Measurements from ENCODE around the gene LNX1. TPM values are rescaled to one million over a fixed set of nuclear protein-coding genes. Genes with fewer than 3 reads are reported as not detected.

The LNX1 gene
- not detected in 2 replicates for total RNA-seq

- intact Hi-C loops (cut with micrococcal nuclease): loop anchor here (10.0 kb wide), 1 partner anchor 397 kb away; no protein-coding TSS in a partner anchor
Measured at GRCh38 chr4:53591372-53591892, at the start of gene LNX1. Gene LNX1, minus strand, starts transcription at chr4:53591486. Its CDS starts 17,484 bp downstream, at chr4:53574002.

GRCh38 chr4:53640576-53641453, 49.5 kb upstream of the LNX1 start:
- intact Hi-C loops (cut with micrococcal nuclease): no loop called here

- intact Hi-C loops (cut with micrococcal nuclease): no loop called here
Measured at GRCh38 chr4:53638919-53639318, 47.6 kb upstream of the LNX1 start.

- intact Hi-C loops (cut with micrococcal nuclease): no loop called here
Measured at GRCh38 chr4:53637348-53637747, 46.1 kb upstream of the LNX1 start.

DNA sequence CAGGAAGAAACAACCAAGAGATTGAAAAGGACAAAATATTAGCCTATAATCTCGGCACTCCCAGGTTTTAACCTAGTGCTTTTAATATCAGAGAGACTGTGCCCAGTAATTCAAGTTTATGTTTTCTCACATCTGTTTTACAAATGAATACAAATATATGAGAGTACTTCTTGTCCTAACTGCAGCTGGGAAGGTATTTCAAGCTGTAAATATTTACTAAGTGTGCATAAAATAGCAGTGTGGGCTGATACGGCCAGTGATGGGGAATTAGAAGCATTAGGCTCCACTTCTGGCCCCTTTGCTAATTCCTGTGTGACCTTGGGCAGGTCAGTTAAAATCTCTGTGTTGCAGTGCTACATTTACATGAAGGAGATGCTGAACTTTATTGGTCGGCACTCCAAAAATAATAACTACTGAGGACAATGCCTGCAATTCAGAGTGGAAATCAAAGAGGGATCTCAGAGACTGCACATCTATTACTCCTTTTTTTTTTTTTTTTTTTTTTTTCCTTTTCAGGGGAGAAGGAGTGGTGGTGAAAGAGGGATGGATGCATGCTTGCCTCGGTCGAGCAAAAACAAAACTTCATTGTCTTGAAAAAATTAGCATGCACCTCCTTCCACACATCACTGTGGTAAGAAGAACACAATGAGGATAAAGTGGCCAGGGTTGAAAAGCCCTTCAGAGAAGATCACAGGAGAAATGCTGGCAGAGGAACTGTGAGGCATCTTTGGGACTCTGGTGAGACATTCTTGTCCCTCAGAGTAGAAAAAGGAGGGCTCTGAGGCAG, 44.6 kb upstream of the LNX1 start:
- intact Hi-C loops (cut with micrococcal nuclease): no loop called here

DNA sequence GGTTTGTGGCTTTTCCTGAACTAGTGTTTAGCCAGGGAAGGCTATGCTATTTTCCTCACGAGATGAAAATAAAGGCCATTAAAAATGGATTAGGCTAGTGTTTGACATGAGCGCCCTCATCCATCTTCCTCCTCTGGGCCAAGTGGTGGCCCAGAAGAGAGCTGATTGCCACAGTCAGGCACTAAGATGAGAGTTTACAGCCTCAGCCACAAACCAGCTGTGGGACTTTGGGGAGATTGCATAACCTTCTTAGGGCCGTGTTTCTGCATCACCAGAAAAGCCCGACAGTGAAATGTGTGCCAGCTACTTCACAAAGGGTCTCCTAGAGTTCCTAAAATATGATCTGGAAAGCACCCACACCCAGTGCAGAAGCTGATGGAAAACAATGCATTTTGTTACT, 42.3 kb upstream of the LNX1 start:
- intact Hi-C loops (cut with micrococcal nuclease): no loop called here

GRCh38 chr4:53629296-53629695, 38.0 kb upstream of the LNX1 start:
- intact Hi-C loops (cut with micrococcal nuclease): no loop called here

- intact Hi-C loops (cut with micrococcal nuclease): no loop called here
Measured at GRCh38 chr4:53626491-53626890, 35.2 kb upstream of the LNX1 start.

DNA sequence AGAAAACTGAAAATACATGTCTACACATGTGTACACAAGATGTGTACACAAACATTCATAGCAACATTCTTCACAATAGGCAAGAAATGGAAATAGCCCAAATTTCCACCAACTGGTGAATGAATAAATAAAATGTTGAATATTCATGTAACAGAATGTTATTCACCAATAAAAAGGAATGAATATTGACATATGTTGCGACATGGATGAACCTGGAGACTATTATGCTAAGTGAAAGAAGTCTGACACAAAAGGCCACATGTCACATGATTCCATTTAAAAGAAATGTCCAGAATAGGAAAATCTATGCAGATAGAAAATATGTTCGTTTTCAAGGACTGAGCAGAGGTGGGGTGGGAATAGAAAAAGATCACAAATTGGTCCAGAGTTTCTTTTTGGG, 34.6 kb upstream of the LNX1 start:
- intact Hi-C loops (cut with micrococcal nuclease): no loop called here

GRCh38 chr4:53622739-53623151, 31.5 kb upstream of the LNX1 start:
- intact Hi-C loops (cut with micrococcal nuclease): no loop called here

DNA sequence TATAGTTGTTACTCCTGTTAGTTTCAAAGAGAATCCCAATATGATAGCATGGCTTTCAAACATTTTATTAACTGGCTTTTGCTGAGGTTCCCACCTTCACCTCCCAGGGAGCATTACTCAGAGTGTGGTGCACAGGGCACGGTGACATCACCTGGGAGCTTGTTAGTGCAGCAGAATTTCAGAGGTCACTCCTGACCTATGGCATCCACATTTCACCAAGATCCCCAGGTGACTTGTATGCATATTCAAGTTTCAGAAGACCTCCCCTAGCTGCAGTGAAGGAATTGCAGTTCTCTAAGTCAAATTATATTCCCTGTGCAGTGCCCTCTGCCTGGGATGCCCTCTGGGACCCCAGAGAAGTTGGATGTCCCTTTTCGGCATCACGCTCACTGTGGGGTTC, 29.7 kb upstream of the LNX1 start:
- intact Hi-C loops (cut with micrococcal nuclease): no loop called here

GRCh38 chr4:53619431-53619830, 28.1 kb upstream of the LNX1 start:
- intact Hi-C loops (cut with micrococcal nuclease): no loop called here

- intact Hi-C loops (cut with micrococcal nuclease): no loop called here
Measured at GRCh38 chr4:53618321-53618720, 27.0 kb upstream of the LNX1 start.

DNA sequence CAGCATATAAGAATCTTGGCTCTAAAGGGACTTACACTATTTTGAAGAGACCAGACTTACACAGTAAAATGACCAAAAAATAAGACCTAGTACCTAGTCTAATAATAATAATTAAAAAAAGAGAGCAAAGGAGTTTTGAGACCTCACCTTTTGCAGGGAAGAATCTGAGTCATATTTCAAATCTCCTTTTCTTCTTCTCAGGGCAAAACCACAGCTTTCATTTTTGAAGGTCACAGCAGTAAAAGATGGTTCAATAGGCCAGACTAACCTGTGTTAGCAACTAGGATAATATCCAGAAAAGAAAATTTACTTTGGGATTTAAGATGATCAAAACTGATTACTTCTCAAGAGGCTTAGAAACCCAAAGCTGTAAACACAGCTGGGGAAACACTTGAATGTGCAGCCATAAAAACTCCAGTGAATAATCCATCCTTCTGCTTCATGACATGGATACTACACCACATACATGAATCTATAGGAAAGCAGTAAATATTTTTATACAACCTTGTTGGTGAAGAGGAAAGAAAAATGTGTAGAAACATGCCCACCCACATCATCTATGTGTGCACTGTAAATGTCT, 25.9 kb upstream of the LNX1 start:
- intact Hi-C loops (cut with micrococcal nuclease): no loop called here

GRCh38 chr4:53616219-53616618, 24.9 kb upstream of the LNX1 start:
- intact Hi-C loops (cut with micrococcal nuclease): no loop called here

GRCh38 chr4:53614591-53614990, 23.3 kb upstream of the LNX1 start:
- intact Hi-C loops (cut with micrococcal nuclease): no loop called here

GRCh38 chr4:53613428-53613827, 22.1 kb upstream of the LNX1 start:
- intact Hi-C loops (cut with micrococcal nuclease): no loop called here

DNA sequence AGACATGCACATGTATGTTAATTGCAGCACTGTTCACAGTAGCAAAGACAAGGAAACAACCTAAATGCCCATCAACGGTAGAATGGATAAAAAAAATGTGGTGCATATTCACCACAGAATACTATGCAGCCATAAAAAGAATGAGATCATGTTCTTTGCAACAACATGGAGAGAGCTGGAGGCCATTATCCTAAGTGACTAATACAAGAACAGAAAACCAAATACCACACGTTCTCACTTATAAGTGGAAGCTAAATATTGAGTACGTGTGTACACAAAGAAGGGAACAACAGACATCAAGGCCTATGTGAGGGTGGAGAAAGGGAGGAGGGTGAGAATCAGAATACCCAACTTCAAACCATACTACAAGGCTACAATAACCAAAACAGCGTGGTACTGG, 17.4 kb upstream of the LNX1 start:
- intact Hi-C loops (cut with micrococcal nuclease): no loop called here

DNA sequence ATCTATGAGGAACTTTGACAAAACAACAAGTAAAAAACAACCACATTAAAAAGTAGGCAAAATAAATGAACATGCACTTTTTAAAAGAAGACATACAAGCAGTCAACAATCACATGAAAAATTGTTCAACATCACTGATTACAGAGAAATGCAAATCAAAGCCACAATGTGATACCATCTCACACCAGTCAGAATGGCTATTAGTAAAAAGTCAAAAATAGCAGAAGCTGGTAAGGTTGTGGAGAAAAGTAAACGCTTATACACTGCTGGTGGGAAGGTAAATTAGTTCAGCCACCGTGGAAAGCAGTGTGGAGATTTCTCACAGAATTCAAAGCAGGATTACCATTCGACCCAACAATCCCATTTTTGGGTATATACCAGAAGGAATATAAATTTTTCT, 17.0 kb upstream of the LNX1 start:
- intact Hi-C loops (cut with micrococcal nuclease): no loop called here

- intact Hi-C loops (cut with micrococcal nuclease): no loop called here
Measured at GRCh38 chr4:53605783-53606182, 14.5 kb upstream of the LNX1 start.

DNA sequence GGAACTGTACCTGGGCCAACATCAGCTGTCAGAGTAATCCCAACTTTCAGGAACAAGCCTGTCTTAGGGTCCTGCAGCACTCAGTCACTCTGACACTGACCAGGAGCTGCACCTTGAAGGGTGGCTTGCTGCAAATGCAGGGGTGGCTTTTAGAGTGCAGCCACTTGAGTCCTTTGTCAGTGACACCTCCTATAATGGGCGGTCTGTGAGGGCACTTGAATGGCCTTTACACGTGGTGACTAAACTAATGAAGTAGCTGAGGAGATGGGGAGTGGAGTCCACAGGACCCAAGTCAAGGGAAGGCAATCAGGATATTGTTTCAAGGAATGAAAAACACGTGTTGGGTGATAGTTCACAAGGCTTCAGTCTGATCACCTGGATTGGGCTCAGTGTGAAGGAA, 11.1 kb upstream of the LNX1 start:
- intact Hi-C loops (cut with micrococcal nuclease): no loop called here

DNA sequence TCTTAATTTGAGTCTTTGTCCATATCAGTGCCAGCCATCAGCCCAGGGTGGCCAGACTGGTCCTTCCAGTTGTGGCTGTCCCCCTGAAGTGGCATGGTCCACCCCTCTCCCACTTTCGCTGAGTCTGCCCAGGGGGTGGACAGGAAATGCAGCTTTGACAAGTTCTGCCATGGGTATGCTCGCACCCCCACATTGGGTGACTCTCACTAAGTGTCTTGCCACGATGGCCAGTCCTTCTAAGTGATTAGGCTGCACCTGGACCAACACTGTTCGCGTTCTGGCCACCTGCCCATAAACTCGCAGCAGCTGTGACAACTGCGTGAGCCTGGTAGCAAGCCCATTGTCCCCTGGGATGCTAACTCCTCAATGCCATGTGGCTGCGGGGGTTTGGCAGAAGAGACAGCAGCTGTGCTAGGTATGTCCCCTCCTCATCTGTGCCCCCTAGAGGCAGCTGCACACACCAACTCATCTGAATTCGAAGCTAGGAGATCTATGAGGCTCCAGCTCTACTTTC, 10.0 kb upstream of the LNX1 start:
- intact Hi-C loops (cut with micrococcal nuclease): no loop called here

Measured in T-helper 1 cell treated with Interleukin-12 subunit alpha and Interleukin-12 subunit beta and Interleukin-4 antibody, amounts not matched to agents 30 ng/mL and 1 ng/mL, for 36 hours (primary cell).